HEK293 (cell line): ENCODE data around the gene SLC25A14.

Experiments used
- ATF2 ChIP-seq: fragments of 450-650 bp; formaldehyde crosslinking; IDR thresholded peaks from 2 replicates; pipeline ENCODE4 v1.5.1; 2016; ENCODE audit warnings: missing biosample characterization, missing genetic modification characterization, low read depth
- CTCF ChIP-seq: fragments of 450-650 bp; formaldehyde crosslinking; IDR thresholded peaks from 2 replicates; pipeline ENCODE4 v1.5.1; 2016; ENCODE audit warnings: missing biosample characterization, missing genetic modification characterization
- REST ChIP-seq: fragments of 450-650 bp; formaldehyde crosslinking; IDR thresholded peaks from 2 replicates; pipeline ENCODE4 v1.5.1; 2016; ENCODE audit warnings: missing biosample characterization, missing genetic modification characterization
- ZBTB11 ChIP-seq: fragments of 450-650 bp; formaldehyde crosslinking; conservative IDR thresholded peaks from 2 replicates; pipeline ENCODE4 v1.5.1; 2016; ENCODE audit warnings: low read depth, missing biosample characterization, missing genetic modification characterization
- ZBTB26 ChIP-seq: fragments of 450-650 bp; formaldehyde crosslinking; optimal IDR thresholded peaks from 2 replicates; pipeline ENCODE3; 2016; ENCODE audit warnings: missing biosample characterization, mild to moderate bottlenecking, missing genetic modification characterization
- ZNF362 ChIP-seq: fragments of 450-650 bp; formaldehyde crosslinking; IDR thresholded peaks from 2 replicates; pipeline ENCODE4 v1.5.1; 2016; ENCODE audit warnings: missing biosample characterization, missing genetic modification characterization
- ZNF660 ChIP-seq: fragments of 450-650 bp; IDR thresholded peaks from 2 replicates; pipeline ENCODE4 v1.5.1; 2018; ENCODE audit warnings: missing biosample characterization, mild to moderate bottlenecking, missing genetic modification characterization
- ZNF707 ChIP-seq: fragments of 450-650 bp; formaldehyde crosslinking; IDR thresholded peaks from 2 replicates; pipeline ENCODE4 v1.5.1; 2016; ENCODE audit warnings: missing biosample characterization, missing genetic modification characterization
- ZNF777 ChIP-seq: fragments of 450-650 bp; formaldehyde crosslinking; IDR thresholded peaks from 2 replicates; pipeline ENCODE4 v1.5.1; 2017; ENCODE audit warnings: missing biosample characterization, missing genetic modification characterization, borderline replicate concordance
- ZNF830 ChIP-seq: fragments of 450-650 bp; IDR thresholded peaks from 2 replicates; pipeline ENCODE4 v1.5.0; 2018; ENCODE audit warnings: missing biosample characterization, missing genetic modification characterization, low read depth, mild to moderate bottlenecking, moderate library complexity
- ZSCAN18 ChIP-seq: fragments of 450-650 bp; formaldehyde crosslinking; IDR thresholded peaks from 2 replicates; pipeline ENCODE4 v1.5.1; 2016; ENCODE audit warnings: missing biosample characterization, missing genetic modification characterization
- ZSCAN4 ChIP-seq: fragments of 450-650 bp; formaldehyde crosslinking; IDR thresholded peaks from 2 replicates; pipeline ENCODE4 v1.5.1; 2017; ENCODE audit warnings: missing biosample characterization, missing genetic modification characterization

GRCh38 chrX:130301405-130301804 is 38.3 kb upstream of the SLC25A14 start:
- TF ChIP-seq ZNF830 (tag by site-specific recombination), result no peak
- TF ChIP-seq CTCF (tag by site-specific recombination), result no peak
- no peak for TF ChIP-seq ZNF362 (tag by site-specific recombination)
- TF ChIP-seq ZSCAN4, result no peak
- no peak for TF ChIP-seq ZNF707
- no peak for TF ChIP-seq ZNF777 (tag by site-specific recombination)
- no peak for TF ChIP-seq ZSCAN18 (tag by site-specific recombination)
- no peak for TF ChIP-seq ATF2 (tag by site-specific recombination)
- TF ChIP-seq REST, result no peak
- TF ChIP-seq ZBTB11 (tag by site-specific recombination), result no peak
- no peak for TF ChIP-seq ZBTB26
- no peak for TF ChIP-seq ZNF660
